Measurements from ENCODE around the gene PCNX4.
"Not testable (repeated sequence)": the region's sequence is repeated elsewhere in the genome, so short reads cannot be mapped to it uniquely, and the experiment has no call there.

PCNX4 gene

GRCh38 chr14:60091550-60092525 lies at the start of gene PCNX4:
TSS of gene PCNX4 (plus strand) at chr14:60091923. CDS start at chr14:60107639, 15,716 bp downstream.
- H3K4me1 Mint-ChIP-seq, result peaks cover 30% of the 10 kb centered on the region
- H3K27me3 Mint-ChIP-seq, result no peaks in the 10 kb centered on the region
- H3K27ac Mint-ChIP-seq, result peak within 1 kb of the TSS; percentile 95
- no peaks in the 10 kb centered on the region for H3K36me3 Mint-ChIP-seq
- no peaks in the 10 kb centered on the region for H3K9me3 Mint-ChIP-seq
- ATAC-seq (ENCODE audit: low read depth) (peak; percentile 88), DNase-seq (ENCODE audit: low spot score in 2 of 2) (peak; percentile 91 to 93)
- peak within 1 kb of the TSS; percentile 89 for H3K4me3 Mint-ChIP-seq

DNA sequence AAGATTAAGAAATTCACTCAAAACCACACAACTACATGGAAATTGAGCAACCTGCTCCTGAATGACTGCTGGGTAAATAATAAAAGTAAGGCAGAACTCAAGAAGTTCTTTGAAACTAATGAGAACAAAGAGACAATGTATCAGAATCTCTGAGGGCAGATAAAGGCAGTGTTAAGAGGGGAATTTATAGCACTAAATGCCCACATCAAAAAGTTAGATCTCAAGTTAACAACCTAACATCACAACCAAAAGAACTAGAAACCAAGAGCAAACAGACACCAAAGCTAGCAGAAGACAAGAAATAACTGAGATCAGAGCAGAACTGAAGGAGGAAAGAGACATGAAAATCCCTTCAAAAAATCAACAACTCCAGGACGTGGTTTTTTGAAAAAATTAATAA lies 43.7 kb upstream of the PCNX4 start:
- not testable (repeated sequence) for H3K4me1 Mint-ChIP-seq; H3K27me3 Mint-ChIP-seq; ATAC-seq (ENCODE audit: low read depth); H3K27ac Mint-ChIP-seq; H3K4me3 Mint-ChIP-seq; H3K36me3 Mint-ChIP-seq; DNase-seq (ENCODE audit: low spot score in 2 of 2); H3K9me3 Mint-ChIP-seq

DNA sequence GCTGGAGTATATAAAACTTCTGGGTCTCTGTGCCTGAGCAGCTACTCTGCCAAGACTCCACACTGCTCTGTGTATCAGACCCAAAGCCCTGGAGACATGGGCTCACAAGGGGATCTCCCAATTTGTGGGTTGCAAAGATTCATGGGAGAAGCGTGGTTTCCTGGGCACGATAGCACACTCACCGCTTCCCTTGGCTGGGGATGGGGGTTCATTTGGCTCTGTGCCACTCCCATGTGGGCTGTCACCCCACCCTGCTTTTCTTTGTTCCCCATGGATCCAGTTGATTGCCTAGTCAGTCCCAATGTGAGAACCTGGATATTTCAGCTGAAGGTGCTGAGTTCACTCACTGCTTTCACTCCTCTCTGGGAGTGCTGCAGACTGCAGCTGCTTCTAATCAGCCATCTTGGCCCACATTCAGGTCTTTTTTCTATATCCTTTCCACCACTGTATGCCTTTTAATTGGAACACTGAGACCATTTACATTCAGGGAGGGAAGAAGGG lies 40.0 kb upstream of the PCNX4 start:
- Mint-ChIP-seq H3K4me3 (no peak overlapping the region), H3K9me3 (no peaks in the 10 kb centered on the region), H3K27me3 (peaks cover 9% of the 10 kb centered on the region), H3K4me1 (peaks cover 3% of the 10 kb centered on the region), H3K36me3 (no peaks in the 10 kb centered on the region), H3K27ac (no peak overlapping the region)
- DNase-seq (ENCODE audit: low spot score in 2 of 2) (no peak), ATAC-seq (ENCODE audit: low read depth) (peak; percentile 51)

DNA sequence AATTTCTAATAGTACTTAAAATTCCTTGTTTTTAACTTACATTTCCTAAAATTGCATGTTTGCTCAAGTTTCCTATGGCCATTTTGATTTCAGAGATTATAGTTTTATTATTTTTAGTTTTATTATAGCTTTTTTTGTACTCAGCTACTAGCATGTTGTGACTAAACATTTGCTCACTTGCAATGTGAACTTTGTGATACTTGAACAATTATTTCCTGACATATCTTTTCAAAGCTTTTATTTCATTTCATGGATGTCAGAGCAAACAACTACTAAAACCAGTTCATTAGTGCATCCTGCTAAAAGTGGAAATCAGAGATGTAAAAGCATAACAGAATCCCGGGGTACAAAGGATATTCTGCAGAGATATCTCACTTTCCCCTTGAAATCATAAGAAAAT lies 33.6 kb upstream of the PCNX4 start:
- Mint-ChIP-seq H3K36me3 (no peaks in the 10 kb centered on the region), H3K4me3 (no peak overlapping the region), H3K9me3 (no peaks in the 10 kb centered on the region), H3K27me3 (peaks cover 4% of the 10 kb centered on the region), H3K27ac (no peak overlapping the region), H3K4me1 (no peaks in the 10 kb centered on the region)
- ATAC-seq (ENCODE audit: low read depth), result no peak
- no peak for DNase-seq (ENCODE audit: low spot score in 2 of 2)

DNA sequence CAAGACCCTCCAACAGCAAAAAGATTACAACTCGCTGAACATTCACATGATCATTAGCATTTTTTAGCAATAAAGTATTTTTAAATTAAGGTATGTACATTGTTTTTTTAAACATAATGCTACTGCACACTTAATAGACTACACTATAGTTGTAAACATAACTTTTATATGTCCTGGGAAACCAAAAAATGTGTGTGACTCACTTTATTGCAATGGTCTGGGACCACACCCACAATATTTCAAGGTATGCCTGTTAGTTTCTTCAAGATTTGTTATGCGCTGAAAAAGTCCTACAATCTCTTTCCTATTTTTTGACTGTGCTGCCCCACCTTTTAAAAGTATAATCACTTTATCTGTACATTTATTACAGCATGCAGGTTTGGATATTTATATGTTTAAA lies 30.4 kb upstream of the PCNX4 start:
- no peaks in the 10 kb centered on the region for H3K36me3 Mint-ChIP-seq
- H3K9me3 Mint-ChIP-seq, result no peaks in the 10 kb centered on the region
- no peak overlapping the region for H3K27ac Mint-ChIP-seq
- no peaks in the 10 kb centered on the region for H3K4me1 Mint-ChIP-seq
- H3K4me3 Mint-ChIP-seq, result no peak overlapping the region
- DNase-seq (ENCODE audit: low spot score in 2 of 2), result no peak
- H3K27me3 Mint-ChIP-seq, result peaks cover 2% of the 10 kb centered on the region
- ATAC-seq (ENCODE audit: low read depth), result no peak

DNA sequence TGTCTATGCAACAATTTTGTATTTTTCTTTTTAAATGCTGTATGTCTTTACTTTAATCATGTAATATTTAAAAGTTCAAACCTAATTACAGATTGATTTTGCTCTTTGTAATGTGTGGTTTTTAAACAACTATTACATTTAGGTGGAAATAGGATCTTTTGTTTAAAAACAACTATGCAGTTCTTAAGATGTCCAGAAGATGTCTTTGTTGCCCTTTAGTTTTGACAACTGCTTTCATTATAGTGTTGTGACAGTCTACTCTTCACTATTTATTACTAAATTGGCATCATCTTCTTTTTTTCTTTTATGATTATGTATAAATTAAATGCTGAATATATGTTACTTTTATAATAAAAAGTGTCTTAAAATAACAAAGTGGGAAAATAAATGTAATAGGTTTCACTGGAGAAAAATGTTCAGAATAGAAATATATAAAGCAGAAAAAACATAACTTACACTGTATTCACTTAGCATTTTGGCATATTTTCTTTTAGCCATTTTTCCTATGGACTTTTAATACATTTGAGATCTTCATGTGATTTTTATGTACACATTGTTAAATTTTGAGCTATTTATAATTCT lies 27.1 kb upstream of the PCNX4 start:
- no peaks in the 10 kb centered on the region for H3K9me3 Mint-ChIP-seq
- H3K36me3 Mint-ChIP-seq, result no peaks in the 10 kb centered on the region
- DNase-seq (ENCODE audit: low spot score in 2 of 2), result peak in 1 of 2 donors; percentile 3

DNA sequence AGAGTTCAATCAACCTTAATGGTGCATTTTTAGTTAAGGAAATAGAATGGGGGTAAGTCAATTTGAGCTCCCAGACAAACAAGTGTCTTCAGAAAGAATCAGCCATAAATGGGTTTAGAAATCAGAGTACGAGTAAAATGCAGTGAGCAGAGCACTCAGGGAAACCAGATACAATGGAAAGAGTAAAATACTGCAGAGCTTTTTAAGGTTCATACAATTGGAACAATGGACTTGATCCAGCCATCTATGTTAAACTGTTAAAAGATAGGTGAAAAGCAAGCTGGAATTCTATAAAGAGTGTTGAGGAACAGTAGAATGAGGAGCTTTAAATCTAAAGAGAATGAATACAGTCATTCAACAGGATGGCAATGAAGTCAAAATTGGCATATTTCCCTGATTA lies 23.8 kb upstream of the PCNX4 start:
- DNase-seq (ENCODE audit: low spot score in 2 of 2) (no peak), ATAC-seq (ENCODE audit: low read depth) (no peak)
- no peaks in the 10 kb centered on the region for H3K36me3 Mint-ChIP-seq
- no peaks in the 10 kb centered on the region for H3K9me3 Mint-ChIP-seq
- H3K4me3 Mint-ChIP-seq, result no peak overlapping the region
- no peaks in the 10 kb centered on the region for H3K4me1 Mint-ChIP-seq
- H3K27ac Mint-ChIP-seq, result no peak overlapping the region
- H3K27me3 Mint-ChIP-seq, result no peaks in the 10 kb centered on the region

More for the DNA sequence above, 27.1 kb upstream of the PCNX4 start:
- Mint-ChIP-seq H3K27ac (no peak overlapping the region), H3K4me1 (no peaks in the 10 kb centered on the region), H3K4me3 (no peak overlapping the region), H3K27me3 (peaks cover 2% of the 10 kb centered on the region)
- peak; percentile 55 for ATAC-seq (ENCODE audit: low read depth)

- no peak for ATAC-seq (ENCODE audit: low read depth)
- H3K36me3 Mint-ChIP-seq, result no peaks in the 10 kb centered on the region
- H3K9me3 Mint-ChIP-seq, result no peaks in the 10 kb centered on the region
- H3K4me1 Mint-ChIP-seq, result no peaks in the 10 kb centered on the region
- no peak overlapping the region for H3K27ac Mint-ChIP-seq
- H3K27me3 Mint-ChIP-seq, result peaks cover 3% of the 10 kb centered on the region
- no peak overlapping the region for H3K4me3 Mint-ChIP-seq
- no peak for DNase-seq (ENCODE audit: low spot score in 2 of 2)
These were observed 12.0 kb upstream of the PCNX4 start for GRCh38 chr14:60079723-60080122.

GRCh38 chr14:60085085-60085484 lies 6.6 kb upstream of the PCNX4 start:
- no peak overlapping the region for H3K4me3 Mint-ChIP-seq
- DNase-seq (ENCODE audit: low spot score in 2 of 2) (no peak), ATAC-seq (ENCODE audit: low read depth) (no peak)
- no peaks in the 10 kb centered on the region for H3K27me3 Mint-ChIP-seq
- H3K36me3 Mint-ChIP-seq, result no peaks in the 10 kb centered on the region
- H3K27ac Mint-ChIP-seq, result no peak overlapping the region
- no peaks in the 10 kb centered on the region for H3K4me1 Mint-ChIP-seq
- H3K9me3 Mint-ChIP-seq, result no peaks in the 10 kb centered on the region

GRCh38 chr14:60085693-60086092 lies 6.0 kb upstream of the PCNX4 start:
- H3K27ac Mint-ChIP-seq, result no peak overlapping the region
- no peak for ATAC-seq (ENCODE audit: low read depth)
- no peak for DNase-seq (ENCODE audit: low spot score in 2 of 2)
- peaks cover 2% of the 10 kb centered on the region for H3K4me1 Mint-ChIP-seq
- H3K4me3 Mint-ChIP-seq, result no peak overlapping the region
- no peaks in the 10 kb centered on the region for H3K36me3 Mint-ChIP-seq
- H3K9me3 Mint-ChIP-seq, result no peaks in the 10 kb centered on the region
- H3K27me3 Mint-ChIP-seq, result no peaks in the 10 kb centered on the region

DNA sequence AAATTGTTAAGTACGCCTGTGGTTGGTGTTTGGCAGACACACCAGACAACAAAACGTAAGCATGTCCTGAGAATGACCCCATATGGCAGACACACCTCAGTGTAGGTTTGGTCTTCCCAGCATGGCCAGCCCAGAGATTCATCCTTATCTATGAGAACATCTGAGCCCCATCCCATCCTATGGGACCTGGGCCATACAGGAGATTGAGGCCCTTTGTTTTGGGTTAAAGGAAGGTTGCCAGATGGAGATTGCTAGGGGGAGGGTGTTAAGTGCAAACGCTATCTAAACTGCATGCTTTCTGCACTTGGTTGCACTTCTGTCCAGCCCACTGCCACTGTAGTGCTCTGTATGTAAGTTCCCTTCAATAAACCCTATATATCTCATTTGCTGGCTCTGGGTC lies 4.1 kb upstream of the PCNX4 start:
- no peak for ATAC-seq (ENCODE audit: low read depth)
- H3K9me3 Mint-ChIP-seq, result no peaks in the 10 kb centered on the region

GRCh38 chr14:60089221-60089620 lies 2.5 kb upstream of the PCNX4 start:
- DNase-seq (ENCODE audit: low spot score in 2 of 2), result no peak
- no peaks in the 10 kb centered on the region for H3K36me3 Mint-ChIP-seq
- peaks cover 17% of the 10 kb centered on the region for H3K4me1 Mint-ChIP-seq
- no peaks in the 10 kb centered on the region for H3K9me3 Mint-ChIP-seq
- H3K4me3 Mint-ChIP-seq, result no peak overlapping the region
- no peaks in the 10 kb centered on the region for H3K27me3 Mint-ChIP-seq
- H3K27ac Mint-ChIP-seq, result no peak overlapping the region
- ATAC-seq (ENCODE audit: low read depth), result no peak

More for the DNA sequence above, 4.1 kb upstream of the PCNX4 start:
- Mint-ChIP-seq H3K27ac (no peak overlapping the region), H3K36me3 (no peaks in the 10 kb centered on the region), H3K4me3 (no peak overlapping the region), H3K27me3 (no peaks in the 10 kb centered on the region), H3K4me1 (peaks cover 4% of the 10 kb centered on the region)
- no peak for DNase-seq (ENCODE audit: low spot score in 2 of 2)

DNA sequence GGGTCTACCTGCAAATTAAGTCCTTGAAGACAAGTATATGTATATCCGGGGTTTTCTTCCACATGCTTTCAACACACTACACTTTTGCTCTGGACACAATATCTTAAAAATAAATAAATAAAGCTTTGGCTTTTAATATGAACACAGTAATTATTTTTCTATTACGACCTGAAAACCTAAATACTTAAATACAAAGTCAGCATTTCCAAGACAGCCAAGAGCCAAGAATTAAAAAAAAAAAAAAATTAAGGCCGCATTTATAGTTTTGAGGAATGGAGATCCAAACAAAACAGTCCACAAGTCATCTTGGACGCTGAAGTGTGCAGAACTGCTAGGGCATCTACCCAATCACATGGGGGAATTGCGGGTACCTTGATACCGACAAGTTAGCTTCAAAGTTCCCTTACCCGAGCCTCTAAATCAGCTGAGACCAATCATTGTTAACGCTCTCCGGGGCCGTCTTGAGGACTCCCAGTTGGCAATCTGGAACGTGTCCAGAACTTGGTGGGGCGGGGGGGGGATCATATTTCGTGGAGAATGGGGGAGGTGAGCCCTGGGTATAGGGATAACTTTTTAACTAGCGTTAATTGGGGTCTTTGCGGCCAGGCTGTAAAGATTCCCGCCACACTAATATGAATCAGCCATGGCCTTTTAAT lies 731 bp upstream of the PCNX4 start:
- Mint-ChIP-seq H3K4me3 (peak overlapping the region; percentile 89), H3K36me3 (no peaks in the 10 kb centered on the region), H3K27me3 (no peaks in the 10 kb centered on the region), H3K27ac (peak overlapping the region; percentile 95), H3K4me1 (peaks cover 30% of the 10 kb centered on the region), H3K9me3 (no peaks in the 10 kb centered on the region)
- DNase-seq (ENCODE audit: low spot score in 2 of 2) (peak; percentile 23 to 24), ATAC-seq (ENCODE audit: low read depth) (no peak)

GRCh38 chr14:60092526-60092920 lies 800 bp downstream of the PCNX4 start:
- Mint-ChIP-seq H3K27ac (peak overlapping the region; percentile 95), H3K36me3 (no peaks in the 10 kb centered on the region), H3K4me3 (peak overlapping the region; percentile 89), H3K4me1 (peaks cover 30% of the 10 kb centered on the region), H3K27me3 (no peaks in the 10 kb centered on the region), H3K9me3 (no peaks in the 10 kb centered on the region)
- ATAC-seq (ENCODE audit: low read depth) (no peak), DNase-seq (ENCODE audit: low spot score in 2 of 2) (peak in 1 of 2 donors; percentile 7)

Measured in memory B cell (primary cell).